IMR-90 (cell line): ENCODE data around the gene PAPSS1. TPM values are rescaled to one million over a fixed set of nuclear protein-coding genes. Genes with fewer than 3 reads are reported as not detected.
"Not testable (repeated sequence)": the region's sequence is repeated elsewhere in the genome, so short reads cannot be mapped to it uniquely, and the experiment has no call there.

ENCODE experiments used
- ATAC-seq: fragments of 200-7000 bp; cut with Tn5 transposase; 2 replicates; pipeline ENCODE4 v1.9.1; 2020; ENCODE audit warnings: low read depth, mild to moderate bottlenecking, moderate library complexity
- BruUV-seq: library from RNA; stranded (reverse); fragments of 400-500 nt; replicated peaks from 2 replicates; lab custom pipeline; 2021; lab: Mats Ljungman, UMichigan
- CTCF ChIA-PET: fragments of 300-600 bp; formaldehyde crosslinking; extraction: SDS; loops from one replicate; lab custom pipeline; 2021; ENCODE audit warnings: antibody characterized with exemption; lab: Yijun Ruan, JAX
- POLR2A ChIA-PET: fragments of 300-600 bp; sonication (Branson Sonifier 250); formaldehyde crosslinking; loops from one replicate; lab custom pipeline; 2022; ENCODE audit warnings: antibody characterized with exemption; ENCODE audit not compliant: unreplicated experiment; lab: Charles Lee
- DNase-seq: peaks from one replicate; pipeline ENCODE4 v3.0.0; 2013
- H2AFZ ChIP-seq: replicated peaks from 2 replicates; pipeline ENCODE3; 2013; ENCODE audit warnings: low read length, mild to moderate bottlenecking; ENCODE audit not compliant: poor library complexity
- H2AK5ac ChIP-seq: 2 replicates; pipeline ENCODE4 v1.6.1; 2013; ENCODE audit warnings: low read depth, low read length, inconsistent platforms
- H2AK9ac ChIP-seq: replicated peaks from 2 replicates; pipeline ENCODE3; 2013; ENCODE audit warnings: mild to moderate bottlenecking, low read depth, low read length, moderate library complexity; ENCODE audit not compliant: poor library complexity
- H2BK120ac ChIP-seq: 2 replicates; pipeline ENCODE4 v1.6.1; 2013; ENCODE audit warnings: low read depth, low read length, inconsistent platforms
- H2BK15ac ChIP-seq: 3 replicates; pipeline ENCODE4 v1.6.1; 2013; ENCODE audit warnings: low read depth, low read length, inconsistent platforms
- H2BK20ac ChIP-seq: 2 replicates; pipeline ENCODE4 v1.6.1; 2013; ENCODE audit warnings: low read depth, mild to moderate bottlenecking, inconsistent platforms, low read length, moderate library complexity
- H2BK5ac ChIP-seq: 2 replicates; pipeline ENCODE4 v1.6.1; 2013; ENCODE audit warnings: mild to moderate bottlenecking, low read depth, low read length, inconsistent platforms; ENCODE audit not compliant: poor library complexity, severe bottlenecking
- H3K14ac ChIP-seq: replicated peaks from 2 replicates; pipeline ENCODE4 v1.6.1; 2013; ENCODE audit warnings: low read depth, low read length, inconsistent platforms
- H3K18ac ChIP-seq: 2 replicates; pipeline ENCODE4 v1.6.1; 2013; ENCODE audit warnings: low read depth, low read length, control low read depth
- H3K23ac ChIP-seq: 2 replicates; pipeline ENCODE4 v1.6.1; 2013; ENCODE audit warnings: low read depth, low read length, inconsistent platforms
- H3K27ac ChIP-seq: 2 replicates; pipeline ENCODE4 v1.5.1; 2013; ENCODE audit warnings: mild to moderate bottlenecking, control low read depth, low read length; ENCODE audit not compliant: insufficient read depth
- H3K27me3 ChIP-seq: 2 replicates; pipeline ENCODE4 v1.6.1; 2013; ENCODE audit warnings: low read length; ENCODE audit not compliant: control insufficient read depth, insufficient read depth
- H3K36me3 ChIP-seq: 2 replicates; pipeline ENCODE4 v1.6.1; 2013; ENCODE audit warnings: low read length, mixed read lengths; ENCODE audit not compliant: control insufficient read depth, insufficient read depth
- H3K4ac ChIP-seq: 2 replicates; pipeline ENCODE4 v1.6.1; 2013; ENCODE audit warnings: low read depth, low read length, inconsistent platforms
- H3K4me1 ChIP-seq: 2 replicates; pipeline ENCODE4 v1.6.1; 2013; ENCODE audit warnings: low read length, mixed read lengths; ENCODE audit not compliant: control insufficient read depth, insufficient read depth
- H3K4me2 ChIP-seq: 2 replicates; pipeline ENCODE4 v1.6.1; 2013; ENCODE audit warnings: low read depth, mild to moderate bottlenecking, control low read depth, low read length, moderate library complexity
- H3K4me3 ChIP-seq: 2 replicates; pipeline ENCODE4 v1.5.1; 2013; ENCODE audit warnings: low read depth, mild to moderate bottlenecking, control low read depth, low read length, moderate library complexity; ENCODE audit not compliant: insufficient read depth
- H3K56ac ChIP-seq: 2 replicates; pipeline ENCODE4 v1.6.1; 2013; ENCODE audit warnings: low read length, inconsistent platforms; ENCODE audit not compliant: insufficient read depth; ENCODE audit errors: extremely low read depth
- H3K79me1 ChIP-seq, 2 experiments: 2 replicates each; pipeline ENCODE4 v1.6.1; 2013; ENCODE audit warnings: low read length in 2 of 2, inconsistent platforms in 1 of 2, low read depth in 1 of 2
- H3K9ac ChIP-seq: 2 replicates; pipeline ENCODE4 v1.6.1; 2013; ENCODE audit warnings: low read depth, low read length, control low read depth
- H3K9me1 ChIP-seq: 2 replicates; pipeline ENCODE4 v1.6.1; 2013; ENCODE audit warnings: low read length, inconsistent platforms; ENCODE audit not compliant: insufficient read depth
- H3K9me3 ChIP-seq: 2 replicates; pipeline ENCODE4 v1.6.1; 2013; ENCODE audit warnings: low read length; ENCODE audit not compliant: control insufficient read depth, insufficient read depth
- H4K20me1 ChIP-seq: 2 replicates; pipeline ENCODE4 v1.6.1; 2013; ENCODE audit warnings: low read length, inconsistent platforms; ENCODE audit not compliant: insufficient read depth
- H4K5ac ChIP-seq: 2 replicates; pipeline ENCODE4 v1.6.1; 2013; ENCODE audit warnings: mild to moderate bottlenecking, low read depth, low read length, control low read depth
- H4K8ac ChIP-seq, 2 experiments: 2 replicates each; pipeline ENCODE4 v1.6.1; 2013; ENCODE audit warnings: low read depth in 2 of 2, low read length in 2 of 2, control low read depth in 1 of 2, inconsistent platforms in 1 of 2
- H4K91ac ChIP-seq: 2 replicates; pipeline ENCODE4 v1.6.1; 2013; ENCODE audit warnings: low read depth, low read length, inconsistent platforms; ENCODE audit not compliant: insufficient read depth
- WGBS, 2 experiments: methylation state at CpG; one replicate each; pipeline versions ENCODE4 v1.1.5 to v1.1.7; 2013; ENCODE audit warnings: missing lambda C conversion rate in 2 of 2; ENCODE audit not compliant: insufficient read length in 1 of 2; ENCODE audit errors: extremely low coverage in 2 of 2; 5-methylcytosine and 5-hydroxymethylcytosine counted together
- dilution Hi-C: fragments of 300-500 bp; cut with HindIII; formaldehyde crosslinking; loops from one replicate; pipeline ENCODE4 v1.14.3; 2018; ENCODE audit warnings: low sequenced_read_pairs; ENCODE audit not compliant: unreplicated experiment
- in situ Hi-C: fragments of 300-500 bp; cut with MboI; formaldehyde crosslinking; loops from 3 replicates; pipeline ENCODE4 v1.14.3; 2019; ENCODE audit warnings: low sequenced_read_pairs, inconsistent platforms, mixed read lengths
- intact Hi-C: fragments of 100-400 bp; cut with micrococcal nuclease; formaldehyde crosslinking; loops from 2 replicates; pipeline ENCODE4 v1.10.0; 2022
- polyA plus RNA-seq, 3 experiments: library from polyadenylated mRNA; depleted of rRNA; stranded (reverse); fragments of >200 nt; gene quantifications; 2 replicates each; pipeline ENCODE4 v1.2.3, GENCODE V29; 2012; ENCODE audit warnings: low replicate concordance in 1 of 3
- total RNA-seq: library from RNA; depleted of rRNA; stranded (reverse); fragments of >200 nt; gene quantifications from 2 replicates; pipeline ENCODE4 v1.2.3, GENCODE V29; 2012

The PAPSS1 gene
- total and polyA plus RNA-seq, 2 of the 4 experiments (the other 2 are of a cell fraction): 71.8 to 82.8 TPM

- DNase-seq, H3K18ac ChIP-seq, POLR2A ChIA-PET, H2BK20ac ChIP-seq, H3K23ac ChIP-seq, H2BK120ac ChIP-seq, H3K27me3 ChIP-seq, H4K5ac ChIP-seq, H3K9me1 ChIP-seq, H2BK15ac ChIP-seq, dilution Hi-C loops, H3K27ac ChIP-seq, H3K4me2 ChIP-seq, H4K20me1 ChIP-seq, CTCF ChIA-PET, H3K36me3 ChIP-seq, H3K14ac ChIP-seq, H2BK5ac ChIP-seq, H3K4me3 ChIP-seq, in situ Hi-C loops, H2AK9ac ChIP-seq, BruUV-seq, H3K56ac ChIP-seq, H4K91ac ChIP-seq, intact Hi-C loops, H3K9ac ChIP-seq, H4K8ac ChIP-seq, H2AK5ac ChIP-seq, H3K79me1 ChIP-seq, H3K9me3 ChIP-seq, H3K4ac ChIP-seq, H2AFZ ChIP-seq, H3K4me1 ChIP-seq, ATAC-seq: not testable (repeated sequence)
- no CpG with 5 or more reads among the region's 3 CpGs for WGBS, 2 experiments
Observed at GRCh38 chr4:107726131-107726925, 6.3 kb upstream of the PAPSS1 start.
